GM12864 (cell line): ENCODE measurements around the gene WDR55.
"Not testable (repeated sequence)": the region's sequence is repeated elsewhere in the genome, so short reads cannot be mapped to it uniquely, and the experiment has no call there.

Source experiments
- DNase-seq: peaks from one replicate; pipeline ENCODE4 v3.0.0-alpha.2; 2011; ENCODE audit warnings: low read depth
- H3K4me3 ChIP-seq: 2 replicates; pipeline ENCODE4 v1.5.1; 2011; ENCODE audit warnings: mild to moderate bottlenecking, low read depth, low read length, control low read depth
- TF ChIP-seq, protein P1 (sequence below): IDR thresholded peaks from 2 replicates; pipeline ENCODE4 v1.5.1; 2011; ENCODE audit warnings: low read depth, mild to moderate bottlenecking, moderate library complexity, low read length, control low read depth, inconsistent platforms; ENCODE audit errors: missing control alignments

The WDR55 gene

DNA sequence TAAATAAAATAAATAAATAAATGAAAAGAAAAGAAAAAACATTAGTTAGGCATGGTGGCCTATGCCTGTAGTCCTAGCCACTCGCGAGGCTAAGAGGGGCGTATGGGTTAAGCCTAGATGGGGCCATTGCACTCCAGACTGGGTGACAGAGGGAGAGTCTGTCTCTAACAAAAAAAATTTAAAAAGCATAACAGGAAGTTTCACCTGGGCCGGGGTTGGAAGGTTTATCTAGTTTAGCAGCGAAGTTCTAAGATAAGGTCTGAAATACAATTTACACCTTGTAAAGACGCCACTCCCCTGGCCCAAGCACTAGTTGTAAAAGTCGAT lies 53.5 kb downstream of the WDR55 start:
- no peak overlapping the region for H3K4me3 ChIP-seq
- TF ChIP-seq, protein P1, sequence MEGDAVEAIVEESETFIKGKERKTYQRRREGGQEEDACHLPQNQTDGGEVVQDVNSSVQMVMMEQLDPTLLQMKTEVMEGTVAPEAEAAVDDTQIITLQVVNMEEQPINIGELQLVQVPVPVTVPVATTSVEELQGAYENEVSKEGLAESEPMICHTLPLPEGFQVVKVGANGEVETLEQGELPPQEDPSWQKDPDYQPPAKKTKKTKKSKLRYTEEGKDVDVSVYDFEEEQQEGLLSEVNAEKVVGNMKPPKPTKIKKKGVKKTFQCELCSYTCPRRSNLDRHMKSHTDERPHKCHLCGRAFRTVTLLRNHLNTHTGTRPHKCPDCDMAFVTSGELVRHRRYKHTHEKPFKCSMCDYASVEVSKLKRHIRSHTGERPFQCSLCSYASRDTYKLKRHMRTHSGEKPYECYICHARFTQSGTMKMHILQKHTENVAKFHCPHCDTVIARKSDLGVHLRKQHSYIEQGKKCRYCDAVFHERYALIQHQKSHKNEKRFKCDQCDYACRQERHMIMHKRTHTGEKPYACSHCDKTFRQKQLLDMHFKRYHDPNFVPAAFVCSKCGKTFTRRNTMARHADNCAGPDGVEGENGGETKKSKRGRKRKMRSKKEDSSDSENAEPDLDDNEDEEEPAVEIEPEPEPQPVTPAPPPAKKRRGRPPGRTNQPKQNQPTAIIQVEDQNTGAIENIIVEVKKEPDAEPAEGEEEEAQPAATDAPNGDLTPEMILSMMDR: no peak
- no peak for DNase-seq

- DNase-seq, H3K4me3 ChIP-seq: not testable (repeated sequence)
Observed at GRCh38 chr5:140720738-140721137, 56.0 kb downstream of the WDR55 start.

- not testable (repeated sequence) for DNase-seq, H3K4me3 ChIP-seq
Observed at GRCh38 chr5:140721395-140721794, 56.7 kb downstream of the WDR55 start.
